GM12878 (cell line): ENCODE data around the gene GAS6. TPM values are rescaled to one million over a fixed set of nuclear protein-coding genes. Genes with fewer than 3 reads are reported as not detected.

ENCODE experiments used
- ATAC-seq: fragments of 200-7000 bp; cut with Tn5 transposase; 3 replicates; pipeline ENCODE4 v1.9.1; 2020; ENCODE audit warnings: mild to moderate bottlenecking, moderate library complexity
- BruUV-seq: library from RNA; stranded (reverse); fragments of 400-500 nt; replicated peaks from 2 replicates; lab custom pipeline; 2021; lab: Mats Ljungman, UMichigan
- CTCF ChIA-PET: fragments of 300-600 bp; sonication (Branson Sonifier 250); formaldehyde crosslinking; extraction: SDS; loops from one replicate; lab custom pipeline; 2021; ENCODE audit warnings: inconsistent platforms; lab: Yijun Ruan, JAX
- POLR2A ChIA-PET: fragments of 350-600 bp; formaldehyde crosslinking; extraction: SDS; loops from one replicate; lab custom pipeline; 2021; ENCODE audit warnings: inconsistent platforms; lab: Charles Lee
- RAD21 ChIA-PET: fragments of 300-600 bp; sonication (Branson Sonifier 250); formaldehyde crosslinking; loops from one replicate; lab custom pipeline; 2023; ENCODE audit warnings: antibody characterized with exemption; ENCODE audit not compliant: unreplicated experiment; lab: Charles Lee
- SMC1A ChIA-PET: fragments of 300-600 bp; sonication (Branson Sonifier 250); formaldehyde crosslinking; loops from one replicate; lab custom pipeline; 2023; ENCODE audit not compliant: unreplicated experiment, uncharacterized antibody; lab: Charles Lee
- DNase-seq: peaks from one replicate; pipeline ENCODE4 v3.0.0-alpha.2; 2011; ENCODE audit warnings: low read depth, low spot score
- FAIRE-seq: peaks from 3 replicates; lab custom pipeline; 2011; peaks lifted over from hg19 to GRCh38; lab: Jason Lieb, UNC
- H2AFZ ChIP-seq: 2 replicates; pipeline ENCODE4 v1.6.0; 2011; ENCODE audit warnings: low read depth, low read length, control low read depth; ENCODE audit not compliant: control insufficient read depth
- H3K27ac ChIP-seq: 2 replicates; pipeline ENCODE4 v1.5.1; 2011; ENCODE audit warnings: control low read depth; ENCODE audit not compliant: control insufficient read depth, insufficient read depth
- H3K27me3 ChIP-seq, 2 experiments: replicated peaks in 1 of 2; 2 replicates each; pipeline versions ENCODE4 v1.6.0 to v1.6.1; 2011; ENCODE audit warnings: low read length in 1 of 2; ENCODE audit not compliant: control insufficient read depth in 2 of 2, insufficient read depth in 2 of 2
- H3K36me3 ChIP-seq, 2 experiments: 2 replicates each; pipeline ENCODE4 v1.5.1; 2011; ENCODE audit warnings: low read length in 1 of 2; ENCODE audit not compliant: control insufficient read depth in 2 of 2, insufficient read depth in 2 of 2
- H3K4me1 ChIP-seq: 2 replicates; pipeline ENCODE4 v1.6.1; 2011; ENCODE audit warnings: mild to moderate bottlenecking, low read length, moderate library complexity, mixed read lengths; ENCODE audit not compliant: control insufficient read depth, insufficient read depth
- H3K4me2 ChIP-seq: 2 replicates; pipeline ENCODE4 v1.6.0; 2011; ENCODE audit warnings: control low read depth; ENCODE audit not compliant: control insufficient read depth, insufficient read depth
- H3K4me3 ChIP-seq: fragments of 200-600 bp; sonication (generic); 2 replicates; pipeline ENCODE4 v1.5.1; 2016
- H3K79me2 ChIP-seq: 2 replicates; pipeline ENCODE4 v1.6.0; 2011; ENCODE audit warnings: low read length; ENCODE audit not compliant: control insufficient read depth, insufficient read depth
- H3K9ac ChIP-seq: 2 replicates; pipeline ENCODE4 v1.8.0; 2011; ENCODE audit warnings: low read length, control low read depth, mixed read lengths; ENCODE audit not compliant: control insufficient read depth, insufficient read depth
- H3K9me3 ChIP-seq: replicated peaks from 3 replicates; pipeline ENCODE4 v1.5.1; 2011; ENCODE audit warnings: mild to moderate bottlenecking, low read length; ENCODE audit not compliant: control insufficient read depth, insufficient read depth
- H4K20me1 ChIP-seq: 2 replicates; pipeline ENCODE4 v1.6.0; 2011; ENCODE audit not compliant: control insufficient read depth, insufficient read depth
- CREB1 ChIP-seq: IDR thresholded peaks from 2 replicates; pipeline ENCODE4 v1.6.1; 2012; ENCODE audit warnings: low read depth, mild to moderate bottlenecking, inconsistent platforms
- NFXL1 ChIP-seq: fragments of 450-650 bp; IDR thresholded peaks from 2 replicates; pipeline ENCODE4 v1.6.1; 2017; ENCODE audit warnings: antibody characterized with exemption, mild to moderate bottlenecking, borderline replicate concordance
- PML ChIP-seq: IDR thresholded peaks from 2 replicates; pipeline ENCODE4 v1.6.1; 2012; ENCODE audit warnings: low read length, inconsistent platforms
- POLR2A ChIP-seq: IDR thresholded peaks from 2 replicates; pipeline ENCODE4 v1.6.1; 2011; ENCODE audit warnings: low read depth, mild to moderate bottlenecking, low read length
- SMARCA5 ChIP-seq: fragments of 450-650 bp; IDR thresholded peaks from 2 replicates; pipeline ENCODE4 v1.6.1; 2017; ENCODE audit warnings: mild to moderate bottlenecking
- ZBTB11 ChIP-seq: fragments of 450-650 bp; formaldehyde crosslinking; IDR thresholded peaks from 2 replicates; pipeline ENCODE4 v1.5.0; 2022; ENCODE audit warnings: mild to moderate bottlenecking, missing genetic modification characterization
- WGBS: methylation state at CpG from one replicate; pipeline ENCODE4 v1.1.6; 2016; ENCODE audit warnings: low lambda C conversion rate; ENCODE audit not compliant: insufficient replicate concordance, insufficient coverage; ENCODE audit errors: missing lambda C conversion rate; 5-methylcytosine and 5-hydroxymethylcytosine counted together
- in situ Hi-C: fragments of 300-500 bp; cut with MboI; formaldehyde crosslinking; loops from 9 replicates; pipeline ENCODE4 v1.14.3; 2018; ENCODE audit warnings: mixed read lengths
- intact Hi-C: fragments of 100-400 bp; cut with micrococcal nuclease; formaldehyde crosslinking; loops from one replicate; pipeline ENCODE4 v1.14.2; 2022; ENCODE audit not compliant: unreplicated experiment
- polyA plus RNA-seq, 11 experiments: library from polyadenylated mRNA; depleted of rRNA in 4 of 11; unstranded in 6 of 11; stranded (reverse) in 5 of 11; fragments of >200 nt; fragmentation: Nextera tagmentation in 4 of 11; fragmentation: Illumina TruSeq in 1 of 11; extraction: Ambion mirVana in 4 of 11; extraction: Trizol in 1 of 11; gene quantifications; 1 replicate in 1 of 11; 2 replicates in 10 of 11; pipeline versions ENCODE4 v1.2.1 to v1.2.3, GENCODE V29; 2011 to 2016; ENCODE audit warnings: inconsistent platforms in 2 of 11, missing spikeins in 2 of 11, low read depth in 1 of 11
- total RNA-seq, 4 experiments: library from RNA; depleted of rRNA in 3 of 4; stranded (reverse); fragments of >200 nt in 3 of 4; fragmentation: Illumina TruSeq in 1 of 4; extraction: Trizol in 1 of 4; gene quantifications; 2 replicates each; pipeline versions ENCODE4 v1.2.1 to v1.2.3, GENCODE V29; 2013 to 2021
- TF ChIP-seq, protein P1 (sequence below): IDR thresholded peaks from 2 replicates; pipeline ENCODE4 v1.6.1; 2011; ENCODE audit warnings: low read depth, low read length, improper control_type of control experiment, borderline replicate concordance

Gene GAS6
- total and polyA plus RNA-seq, 10 of the 15 experiments (the other 5 are each of a cell fraction or from before 2014, with no cell fraction given): 0.03 to 0.59 (median 0.10) TPM; not detected in 2

GRCh38 chr13:113860051-113860664, 3.7 kb downstream of the GAS6 start:
- SMC1A ChIA-PET: no interaction called here
- intact Hi-C loops (no loop called here), in situ Hi-C loops (no loop called here)
- Histone ChIP-seq H4K20me1 (no peaks in the 10 kb centered on the region), H3K36me3 (no peaks in the 10 kb centered on the region), H3K27ac (no peak overlapping the region), H3K9ac (no peak overlapping the region), H3K9me3 (no peaks in the 10 kb centered on the region), H3K4me3 (no peak overlapping the region), H3K79me2 (no peaks in the 10 kb centered on the region), H3K4me1 (no peaks in the 10 kb centered on the region), H3K4me2 (no peak overlapping the region), H3K27me3 (peaks cover 2 to 14% of the 10 kb centered on the region in 2 experiments), H2AFZ (no peak overlapping the region)
- CTCF ChIA-PET: no interaction called here
- BruUV-seq: no TSS peak
- FAIRE-seq (no peak), ATAC-seq (no peak), DNase-seq (no peak)
- RAD21 ChIA-PET: no interaction called here
- 49% methylated on average over 12 of the region's 12 CpGs for WGBS
- TF ChIP-seq NFXL1: no peak
- POLR2A ChIA-PET: no interaction called here

GRCh38 chr13:113859311-113860050, 4.4 kb downstream of the GAS6 start:
- WGBS: 78% methylated on average over 4 of the region's 4 CpGs
- ChIA-PET RAD21 (no interaction called here), CTCF (no interaction called here), POLR2A (no interaction called here), SMC1A (no interaction called here)
- H3K9ac ChIP-seq: no peak overlapping the region
- no peak overlapping the region for H3K27ac ChIP-seq
- peak; percentile 57 for FAIRE-seq
- peaks cover 0 to 15% of the 10 kb centered on the region in 2 experiments; a peak in 3 of 4 replicates for H3K27me3 ChIP-seq
- no peak overlapping the region for H3K4me2 ChIP-seq
- H4K20me1 ChIP-seq: no peaks in the 10 kb centered on the region
- in situ Hi-C loops: no loop called here
- H3K36me3 ChIP-seq: no peaks in the 10 kb centered on the region
- no peak overlapping the region for H3K4me3 ChIP-seq
- no peaks in the 10 kb centered on the region for H3K9me3 ChIP-seq
- no peak for ATAC-seq
- no peak for DNase-seq
- no peaks in the 10 kb centered on the region for H3K4me1 ChIP-seq
- H3K79me2 ChIP-seq: no peaks in the 10 kb centered on the region
- no peak overlapping the region for H2AFZ ChIP-seq
- intact Hi-C loops: no loop called here
- BruUV-seq: no TSS peak
- no peak for TF ChIP-seq CREB1
- TF ChIP-seq, protein P1, sequence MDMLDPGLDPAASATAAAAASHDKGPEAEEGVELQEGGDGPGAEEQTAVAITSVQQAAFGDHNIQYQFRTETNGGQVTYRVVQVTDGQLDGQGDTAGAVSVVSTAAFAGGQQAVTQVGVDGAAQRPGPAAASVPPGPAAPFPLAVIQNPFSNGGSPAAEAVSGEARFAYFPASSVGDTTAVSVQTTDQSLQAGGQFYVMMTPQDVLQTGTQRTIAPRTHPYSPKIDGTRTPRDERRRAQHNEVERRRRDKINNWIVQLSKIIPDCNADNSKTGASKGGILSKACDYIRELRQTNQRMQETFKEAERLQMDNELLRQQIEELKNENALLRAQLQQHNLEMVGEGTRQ: no peak
- TF ChIP-seq PML: no peak
- TF ChIP-seq ZBTB11 (CRISPR knock-in tag): no peak
- no peak for TF ChIP-seq SMARCA5
- no peak for TF ChIP-seq POLR2A
